ENCODE results near the gene INPP5B.
A peak's percentile ranks its signal among the peaks of the same experiment; 100 is the strongest.
"Not testable (repeated sequence)": the region's sequence is repeated elsewhere in the genome, so short reads cannot be mapped to it uniquely, and the experiment has no call there.

INPP5B gene

DNA sequence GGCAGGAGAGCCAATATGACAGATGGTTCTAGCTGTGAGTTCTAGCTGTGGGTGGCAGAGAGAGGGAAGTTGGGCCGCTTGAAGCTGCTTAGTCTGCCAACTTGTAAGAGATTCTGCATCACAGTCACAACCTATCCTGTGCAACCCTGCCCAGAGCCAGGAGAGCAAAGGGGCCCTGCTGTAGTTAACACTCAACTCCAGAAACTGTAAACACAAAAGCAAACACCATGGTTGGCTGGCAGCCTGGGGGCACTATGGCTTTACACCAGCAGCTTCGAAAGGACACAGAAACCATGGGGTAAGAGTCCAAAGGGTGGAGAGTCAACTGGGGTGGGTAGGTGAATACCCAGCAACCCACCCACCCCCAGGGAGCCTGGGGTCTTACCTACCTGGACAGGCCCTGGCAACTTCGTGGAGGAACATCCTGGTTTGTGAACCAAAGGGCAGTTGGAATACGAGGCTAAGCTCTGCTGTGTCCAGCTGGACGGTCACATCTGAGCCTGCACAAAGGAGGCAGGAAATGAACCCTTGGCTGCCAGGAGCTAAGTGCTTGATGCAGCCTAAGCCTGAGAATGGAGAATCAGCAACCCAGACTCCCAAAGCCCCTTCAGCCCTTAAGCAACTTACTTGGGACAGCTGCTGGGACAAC, 6.4 kb downstream of the INPP5B start:
- TF ChIP-seq CTCF (IDR thresholded peaks at IDR 0.05; ENCODE audit: insufficient read depth, missing control alignments): no peak
- DNase-seq (ENCODE audit: insufficient read length, low spot score): no peak
- no peak for FAIRE-seq

GRCh38 chr1:37936760-37937159, 10.1 kb downstream of the INPP5B start:
- DNase-seq (ENCODE audit: insufficient read length, low spot score); FAIRE-seq: not testable (repeated sequence)

- no peak for TF ChIP-seq CTCF (IDR thresholded peaks at IDR 0.05; ENCODE audit: insufficient read depth, missing control alignments)
- DNase-seq (ENCODE audit: insufficient read length, low spot score): no peak
- no peak for FAIRE-seq
Observed at GRCh38 chr1:37932759-37933158, 14.1 kb downstream of the INPP5B start.

- FAIRE-seq: no peak
Observed at GRCh38 chr1:37931361-37932158, 15.3 kb downstream of the INPP5B start.

DNA sequence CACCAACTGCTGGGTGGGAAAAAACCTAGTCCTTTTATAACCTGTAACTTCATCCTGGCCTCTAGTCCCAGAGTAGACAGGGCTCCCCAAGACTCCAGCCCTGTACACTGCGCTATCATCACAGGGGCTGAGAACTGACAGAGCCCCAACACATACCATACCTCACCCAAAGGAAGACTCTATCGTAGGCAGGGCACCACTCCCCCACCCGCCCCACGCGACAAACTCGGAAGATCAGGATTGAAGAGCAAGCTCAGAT, 15.8 kb downstream of the INPP5B start:
- TF ChIP-seq CTCF (IDR thresholded peaks at IDR 0.05; ENCODE audit: insufficient read depth, missing control alignments): no peak
- DNase-seq (ENCODE audit: insufficient read length, low spot score): no peak
- no peak for FAIRE-seq

More at GRCh38 chr1:37931361-37932158, 15.3 kb downstream of the INPP5B start:
- peak; percentile 87 for DNase-seq (ENCODE audit: insufficient read length, low spot score)
- TF ChIP-seq CTCF (IDR thresholded peaks at IDR 0.05; ENCODE audit: insufficient read depth, missing control alignments): no peak

- FAIRE-seq (no peak), DNase-seq (ENCODE audit: insufficient read length, low spot score) (no peak)
Observed at GRCh38 chr1:37930246-37931101, 16.4 kb downstream of the INPP5B start.

More at GRCh38 chr1:37930246-37931101, 16.4 kb downstream of the INPP5B start:
- TF ChIP-seq CTCF (IDR thresholded peaks at IDR 0.05; ENCODE audit: insufficient read depth, missing control alignments): no peak

Measured in D721Med (cell line).